Measurements from ENCODE around the gene TNFSF10.

DNA sequence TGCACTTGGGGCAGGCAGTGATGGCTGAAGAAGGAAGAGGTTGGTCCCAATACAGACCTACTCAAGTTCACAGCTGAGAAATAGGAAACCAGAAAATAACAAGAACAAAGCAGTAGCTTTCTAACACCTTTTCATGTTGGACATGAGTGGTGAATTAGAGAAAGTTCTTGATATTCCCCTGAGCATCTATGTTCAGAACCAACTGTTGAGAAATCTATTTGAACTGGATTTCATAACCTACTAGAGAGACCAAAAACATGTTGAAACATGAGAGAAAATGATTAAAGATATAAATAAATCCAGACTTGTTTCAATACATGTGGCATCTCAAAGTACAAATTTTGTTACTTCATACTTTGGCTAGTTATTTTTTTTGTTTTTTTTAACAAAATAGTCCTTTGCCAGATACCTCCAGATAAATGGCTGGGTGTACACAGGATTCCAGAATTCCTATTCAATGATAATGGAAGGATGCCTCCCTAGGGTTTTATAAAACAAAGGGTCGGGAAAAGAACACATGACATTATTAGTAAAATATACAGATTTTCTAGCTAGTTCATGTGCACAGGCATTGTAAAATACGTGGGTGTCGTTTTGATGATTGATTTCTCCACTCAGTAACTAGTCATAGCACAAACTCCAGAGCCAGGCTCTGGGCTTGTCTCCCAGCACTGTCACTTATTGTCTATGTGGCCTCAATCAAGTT is 34.4 kb upstream of the TNFSF10 start:
- TF ChIP-seq REST (IDR thresholded peaks at IDR 0.05; ENCODE audit: insufficient read depth in 1 of 2, low read depth in 2 of 2, low read length in 2 of 2) = no peak
- no peak for TF ChIP-seq SIN3A (IDR thresholded peaks at IDR 0.05; ENCODE audit: borderline replicate concordance, insufficient read depth, low read length)
